KBM-7 (cell line): ENCODE measurements around the gene CASD1.

ENCODE experiments used
- DNase-seq: peaks from one replicate; pipeline ENCODE4 v3.0.0-alpha.2; 2015
- in situ Hi-C: fragments of 300-500 bp; cut with MboI; formaldehyde crosslinking; loops from 2 replicates; pipeline ENCODE4 v1.14.3; 2020; ENCODE audit warnings: low sequenced_read_pairs, low pct_unique_long_range_greater_than_20kb, mixed read lengths

Gene CASD1

DNA sequence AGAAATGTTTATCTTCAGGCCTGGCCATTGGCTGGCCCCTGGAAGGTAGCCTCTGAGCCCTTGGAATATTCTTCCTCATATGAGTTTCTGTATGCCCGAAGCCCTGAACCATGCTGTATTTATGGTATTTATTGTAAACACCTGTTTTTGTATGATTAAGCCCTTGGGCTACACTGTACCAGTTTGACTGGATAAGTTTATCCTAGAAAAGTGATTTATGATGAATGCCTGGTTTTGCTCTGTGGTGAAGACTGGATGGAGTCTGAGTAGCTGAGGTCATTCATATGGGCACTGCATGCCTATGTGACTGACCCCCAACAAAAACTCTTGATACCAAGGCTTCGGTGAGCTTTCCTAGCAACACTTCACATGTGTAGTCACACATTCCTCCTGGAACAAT, 66.7 kb downstream of the CASD1 start:
- DNase-seq, result no peak
- in situ Hi-C loops, result no loop called here

DNA sequence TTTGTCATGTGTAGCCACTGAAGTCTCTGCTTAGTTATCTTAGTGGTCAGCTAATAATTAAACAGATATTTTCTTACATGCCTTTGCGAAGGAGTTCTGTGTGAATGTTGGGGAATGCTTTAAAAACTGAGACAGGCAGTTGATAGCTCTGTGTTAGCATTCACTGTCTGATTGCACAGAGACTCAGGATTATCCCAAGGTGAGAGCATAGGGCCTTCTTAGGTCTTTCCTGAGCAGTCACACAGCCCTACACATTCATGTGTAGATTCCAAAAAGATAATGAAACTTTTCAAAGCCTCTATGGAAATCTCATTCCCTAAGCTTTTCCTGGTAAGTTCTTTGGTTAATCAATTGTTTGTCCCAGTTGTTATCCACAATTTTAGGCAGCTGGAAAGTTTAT, 67.7 kb downstream of the CASD1 start:
- in situ Hi-C loops, result no loop called here

DNA sequence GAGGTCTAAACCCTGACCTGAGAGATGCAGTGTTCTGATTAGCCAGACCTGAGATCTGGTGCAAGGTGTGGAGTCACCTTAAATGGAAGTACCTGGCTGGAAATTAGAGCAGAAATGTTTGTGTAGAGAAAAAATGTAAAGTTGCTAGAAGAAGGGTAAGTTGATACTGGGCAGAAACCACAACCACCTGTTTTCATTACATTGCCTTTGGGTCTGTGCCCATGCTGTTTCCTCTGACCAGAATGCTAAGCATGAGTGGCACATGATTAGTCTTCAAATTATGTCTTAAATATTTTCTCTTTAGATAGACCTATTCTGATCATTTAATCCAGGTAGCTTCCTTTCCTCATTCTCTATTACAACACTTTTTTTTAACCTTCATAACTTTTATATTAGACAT, 69.0 kb downstream of the CASD1 start:
- no peak for DNase-seq
- in situ Hi-C loops, result no loop called here

More for the DNA sequence above, 67.7 kb downstream of the CASD1 start:
- no peak for DNase-seq

DNA sequence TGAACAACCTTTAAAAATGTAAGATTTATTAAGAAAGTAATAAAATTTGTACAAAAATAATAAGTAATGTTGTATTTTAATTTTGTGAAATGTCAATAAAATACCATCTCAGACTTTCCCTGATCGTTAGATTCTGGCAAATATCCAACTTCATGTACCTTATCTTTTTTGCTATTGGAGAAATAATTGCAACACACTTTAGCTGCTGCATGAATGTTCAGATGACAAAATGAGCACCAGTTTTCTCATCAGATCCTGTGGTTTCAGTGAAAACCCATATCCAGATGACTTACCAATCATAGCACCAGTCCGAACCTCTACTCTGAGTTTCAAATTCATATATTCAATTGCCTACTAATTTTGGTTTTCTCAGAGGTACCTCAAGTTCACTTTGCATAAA, 69.9 kb downstream of the CASD1 start:
- DNase-seq, result no peak
- in situ Hi-C loops, result no loop called here

DNA sequence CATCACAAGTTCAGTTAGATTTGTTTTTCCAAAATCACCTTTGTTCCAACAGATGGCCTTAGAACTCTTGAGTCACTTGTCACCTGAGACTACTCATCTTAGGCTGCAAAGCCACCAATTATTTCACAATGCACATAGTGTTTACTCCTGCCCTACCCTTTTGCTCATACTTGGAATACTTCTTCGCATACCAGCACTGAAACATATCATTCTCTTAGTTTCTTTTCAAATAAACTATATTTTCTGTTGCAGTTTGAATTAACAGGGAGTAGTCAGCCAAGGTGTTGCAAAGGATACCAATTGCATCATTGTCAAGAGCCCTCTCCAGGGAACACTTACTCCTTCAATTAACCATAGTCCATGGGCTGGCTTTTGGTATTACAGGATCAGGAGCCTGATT, 71.0 kb downstream of the CASD1 start:
- in situ Hi-C loops, result no loop called here

DNA sequence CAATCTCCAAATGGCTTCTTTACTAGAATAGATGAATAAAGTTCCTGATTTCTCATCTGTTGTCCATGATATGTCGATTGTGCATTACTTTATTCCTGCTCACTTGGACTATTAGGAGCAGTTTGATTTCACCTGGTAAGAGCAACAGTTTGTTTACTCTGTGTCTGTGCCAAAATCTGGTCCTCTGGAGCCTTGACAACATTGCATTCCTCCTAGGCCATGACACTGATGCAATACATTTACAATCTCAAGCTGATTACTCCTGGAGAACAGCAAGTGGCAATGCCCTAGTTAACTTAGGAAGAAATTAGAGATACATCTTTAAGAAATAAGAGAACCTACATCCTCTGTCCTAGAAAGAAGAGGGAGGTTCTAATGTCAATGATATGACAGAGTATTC, 74.5 kb downstream of the CASD1 start:
- DNase-seq, result no peak
- in situ Hi-C loops, result no loop called here

More for the DNA sequence above, 71.0 kb downstream of the CASD1 start:
- DNase-seq, result no peak

DNA sequence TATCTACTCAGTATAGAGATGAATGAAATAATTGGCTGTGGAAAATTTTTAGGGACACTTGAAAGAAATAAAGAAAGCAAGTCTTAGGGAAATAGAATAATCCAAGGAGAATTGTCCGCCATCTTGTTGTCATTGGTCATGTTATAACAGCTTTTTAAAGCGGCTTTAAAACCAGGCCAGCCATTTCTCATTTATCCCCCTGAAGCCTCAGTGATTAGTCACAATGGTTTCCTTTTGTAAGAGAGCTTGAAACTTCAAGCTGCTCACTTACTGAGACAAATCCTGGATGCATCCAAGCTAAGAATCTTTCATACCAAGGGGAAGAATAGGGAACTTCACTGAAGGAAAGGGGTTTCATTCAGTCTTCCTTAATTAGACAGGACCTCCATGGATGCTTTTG, 78.5 kb downstream of the CASD1 start:
- no peak for DNase-seq
- in situ Hi-C loops, result no loop called here

DNA sequence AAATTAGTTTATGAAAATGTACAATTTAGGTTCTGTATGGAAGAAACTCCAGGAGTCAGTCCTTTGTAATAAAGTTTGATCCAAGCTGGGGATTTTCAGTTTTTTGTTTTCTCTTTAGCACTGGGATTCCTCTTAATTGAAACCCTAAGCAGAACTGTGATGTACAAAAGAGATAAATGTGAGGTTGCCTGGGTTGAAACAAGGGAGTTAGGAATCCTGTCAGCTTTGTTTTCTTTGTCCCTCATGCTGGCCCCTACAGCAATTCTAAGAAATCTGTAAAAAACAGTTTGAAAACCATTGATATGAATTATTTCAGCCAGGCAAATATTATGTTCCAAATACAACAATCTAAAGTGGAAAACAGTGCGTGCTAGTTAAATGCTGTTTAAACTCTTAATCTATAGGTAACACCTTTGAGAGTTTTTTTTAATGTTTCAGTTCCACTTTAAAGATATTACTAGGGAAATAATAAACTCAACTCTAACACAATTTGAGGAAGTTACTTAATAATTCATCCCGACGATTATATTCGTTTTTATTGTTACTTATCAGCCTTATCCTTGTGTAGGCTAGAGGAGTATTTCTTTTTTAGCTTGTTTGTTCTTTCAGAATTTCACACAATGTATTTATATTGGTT, 81.0 kb downstream of the CASD1 start:
- in situ Hi-C loops, result no loop called here
- no peak for DNase-seq

DNA sequence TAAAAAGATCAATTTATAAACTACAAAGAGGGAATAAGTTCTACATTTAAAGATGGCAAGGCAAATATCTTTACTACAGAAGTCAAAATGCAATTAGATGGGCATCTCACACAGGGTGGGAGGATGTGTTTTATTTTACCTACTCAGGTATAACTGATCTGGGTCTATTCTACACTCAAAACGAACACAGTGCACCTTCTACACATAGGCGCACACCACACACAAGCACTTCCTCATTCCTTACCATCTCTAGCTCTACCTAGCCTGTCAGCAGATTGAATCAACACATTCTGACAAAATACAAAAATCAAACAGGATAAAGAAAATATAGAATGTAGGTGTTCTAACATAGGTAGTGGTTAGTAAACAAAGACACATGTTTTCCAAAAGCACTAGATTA, 81.6 kb downstream of the CASD1 start:
- peak; percentile 6 for DNase-seq
- in situ Hi-C loops, result no loop called here

DNA sequence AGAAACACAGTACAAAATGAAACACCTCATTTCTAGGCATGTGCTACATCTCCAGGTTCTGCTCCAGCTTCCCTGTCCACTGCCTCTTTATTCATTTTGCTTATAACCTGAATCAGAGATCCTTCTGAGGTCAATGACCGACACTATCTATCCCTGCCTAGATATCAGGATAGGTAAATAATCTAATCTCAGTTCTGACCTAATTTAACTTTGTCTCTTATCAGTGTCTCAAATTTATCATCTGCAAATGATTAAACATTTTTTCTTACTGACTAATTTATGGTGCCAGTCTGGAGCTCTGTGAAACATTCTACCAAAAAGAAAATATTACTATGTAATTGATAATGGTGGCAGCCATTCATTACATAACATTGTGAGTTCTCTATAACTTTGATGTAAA, 85.3 kb downstream of the CASD1 start:
- in situ Hi-C loops, result no loop called here
- DNase-seq, result no peak

DNA sequence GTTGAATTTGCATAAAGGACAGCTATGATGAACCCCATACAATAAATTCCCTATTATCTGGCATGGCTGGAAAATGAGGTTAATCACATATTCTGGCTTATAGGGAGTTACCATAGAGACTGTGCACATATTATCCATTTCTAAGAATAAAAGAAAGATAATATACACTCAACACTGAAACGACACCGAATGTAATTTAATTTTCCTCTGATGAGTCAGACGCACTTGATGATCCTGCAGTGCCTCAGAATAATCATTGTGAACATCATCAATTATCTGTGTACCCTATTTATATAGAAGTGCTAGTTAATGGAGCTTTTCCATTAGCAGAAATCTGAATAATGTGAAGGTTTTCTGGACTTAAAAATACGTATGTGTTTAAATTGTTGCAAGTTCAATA, 86.1 kb downstream of the CASD1 start:
- in situ Hi-C loops, result no loop called here
- DNase-seq, result no peak

DNA sequence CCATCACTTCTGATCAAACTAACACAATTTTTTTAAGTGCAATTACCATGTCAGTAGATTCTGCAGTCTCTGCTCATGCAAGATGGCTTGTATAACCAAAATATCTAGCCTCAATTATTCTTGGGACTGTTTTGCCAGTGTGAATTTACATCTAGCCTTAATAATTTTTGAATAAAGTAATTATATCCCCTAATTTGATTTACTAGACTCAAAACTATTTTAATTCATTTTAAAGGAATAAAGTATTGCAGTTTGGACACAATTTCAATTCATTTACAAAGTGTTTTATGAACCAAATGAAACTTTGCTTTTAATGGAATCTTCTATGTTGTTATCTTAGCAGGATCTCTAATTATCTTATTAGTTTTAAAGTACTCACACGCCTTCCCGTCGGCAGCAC, 90.7 kb downstream of the CASD1 start:
- in situ Hi-C loops, result no loop called here
- no peak for DNase-seq

DNA sequence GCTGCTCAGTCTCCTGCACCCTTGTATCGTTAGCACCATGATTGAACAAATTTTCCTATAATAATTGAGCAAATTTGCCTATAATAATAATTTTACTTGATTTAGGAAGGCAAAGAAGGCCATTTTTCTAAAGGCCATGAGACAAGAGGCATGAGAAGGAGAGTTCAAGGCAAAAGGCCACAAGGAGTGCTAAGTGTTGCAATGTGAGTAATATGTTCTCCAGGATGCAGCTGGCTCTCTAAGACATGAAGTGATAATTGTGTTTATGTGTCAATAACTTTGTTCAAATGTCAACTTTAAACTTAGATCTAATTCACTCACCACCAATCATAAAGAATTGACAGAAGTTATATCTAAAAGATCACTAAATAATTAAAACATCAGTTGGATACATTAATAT, 92.6 kb downstream of the CASD1 start:
- DNase-seq, result no peak
- in situ Hi-C loops, result no loop called here

DNA sequence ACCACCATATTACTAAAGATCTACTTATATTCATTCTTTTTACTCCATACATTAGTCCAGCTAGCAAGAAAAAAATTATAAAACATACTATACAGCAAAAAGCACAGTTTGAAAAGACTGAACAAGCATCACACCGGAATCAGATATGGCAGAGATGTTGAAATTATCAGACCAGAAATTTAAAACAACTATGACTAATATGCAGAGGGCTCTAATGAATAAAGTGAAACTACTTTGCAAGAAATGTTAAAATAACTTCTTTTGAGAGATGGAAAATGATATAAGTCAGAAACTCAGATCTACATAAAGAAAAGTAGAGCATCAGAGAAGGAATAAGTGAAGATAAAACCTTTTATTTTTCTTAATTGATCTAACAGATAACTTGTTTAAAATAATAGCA, 95.4 kb downstream of the CASD1 start:
- in situ Hi-C loops, result no loop called here
- DNase-seq, result no peak
